CD4-positive, alpha-beta T cell (primary cell): ENCODE results near the gene ADGRL3. TPM values are rescaled to one million over a fixed set of nuclear protein-coding genes. Genes with fewer than 3 reads are reported as not detected.

Source experiments
- ATAC-seq: fragments of 200-7000 bp; cut with Tn5 transposase; one replicate; pipeline ENCODE4 v1.10.0; 2022; ENCODE audit warnings: mild to moderate bottlenecking; ENCODE audit not compliant: poor library complexity
- CTCF ChIA-PET: fragments of 350-600 bp; sonication (Branson Sonifier 250); formaldehyde crosslinking; loops from one replicate; lab custom pipeline; 2021; ENCODE audit warnings: antibody characterized with exemption, inconsistent platforms; lab: Charles Lee
- POLR2A ChIA-PET: fragments of 350-600 bp; sonication (Branson Sonifier 250); formaldehyde crosslinking; loops from one replicate; lab custom pipeline; 2021; ENCODE audit warnings: antibody characterized with exemption, inconsistent platforms; lab: Charles Lee
- DNase-seq, 14 experiments: peaks; one replicate each; pipeline ENCODE4 v3.0.0-alpha.2; 2013 to 2020; ENCODE audit warnings: mixed read lengths in 2 of 14
- H3K27ac ChIP-seq, 2 donors: one replicate each; pipeline versions ENCODE4 v1.5.1 to v1.7.0; 2013; ENCODE audit warnings: low read length in 2 of 2, low read depth in 1 of 2, mild to moderate bottlenecking in 1 of 2
- H3K27me3 ChIP-seq, 2 experiments: 1 replicate in 1 of 2; 2 replicates in 1 of 2; pipeline versions ENCODE4 v1.6.1 to v1.7.0; 2013; ENCODE audit warnings: low read length in 2 of 2, control low read depth in 1 of 2, mild to moderate bottlenecking in 1 of 2, moderate library complexity in 1 of 2; ENCODE audit not compliant: insufficient read depth in 2 of 2, control insufficient read depth in 1 of 2
- H3K36me3 ChIP-seq: one replicate; pipeline ENCODE4 v1.6.1; 2013; ENCODE audit warnings: low read length, control low read depth; ENCODE audit not compliant: insufficient read depth
- H3K4me1 ChIP-seq: one replicate; pipeline ENCODE4 v1.6.1; 2013; ENCODE audit warnings: low read length, control low read depth; ENCODE audit not compliant: insufficient read depth
- H3K4me3 ChIP-seq: one replicate; pipeline ENCODE4 v1.5.1; 2013; ENCODE audit warnings: mild to moderate bottlenecking, low read length, moderate library complexity
- H3K9me3 ChIP-seq, 2 experiments: 1 replicate in 1 of 2; 2 replicates in 1 of 2; pipeline versions ENCODE4 v1.6.1 to v1.7.0; 2013; ENCODE audit warnings: low read length in 2 of 2, mild to moderate bottlenecking in 2 of 2, control low read depth in 1 of 2, moderate library complexity in 1 of 2; ENCODE audit not compliant: control insufficient read depth in 1 of 2, insufficient read depth in 1 of 2
- H3K27ac Mint-ChIP-seq: one replicate; pipeline ENCODE4 v1.8.0; 2020; ENCODE audit warnings: mixed read lengths
- H3K27me3 Mint-ChIP-seq: one replicate; pipeline ENCODE4 v1.8.0; 2021; ENCODE audit warnings: mixed read lengths
- H3K36me3 Mint-ChIP-seq: one replicate; pipeline ENCODE4 v1.8.0; 2021; ENCODE audit warnings: low read depth, mixed read lengths
- H3K4me1 Mint-ChIP-seq: one replicate; pipeline ENCODE4 v1.8.0; 2021; ENCODE audit warnings: low read depth, mixed read lengths
- H3K4me3 Mint-ChIP-seq: one replicate; pipeline ENCODE4 v1.8.0; 2020; ENCODE audit warnings: mild to moderate bottlenecking, mixed read lengths
- H3K9me3 Mint-ChIP-seq: one replicate; pipeline ENCODE4 v1.8.0; 2020; ENCODE audit warnings: mixed read lengths
- CTCF ChIP-seq: fragments of 200-600 bp; IDR thresholded peaks from one replicate; pipeline ENCODE4 v1.8.0; 2022; ENCODE audit warnings: antibody characterized with exemption, mild to moderate bottlenecking
- intact Hi-C, 2 experiments: fragments of 100-400 bp; cut with DNase I in 1 of 2; cut with micrococcal nuclease in 1 of 2; formaldehyde crosslinking; loops; one replicate each; pipeline versions ENCODE4 v1.15.1 to v1.9.0; 2023 to 2025; cut with DNase I, micrococcal nuclease
- total RNA-seq, 174 experiments: library from RNA in 2 of 174; stranded (reverse) in 2 of 174; gene quantifications; one replicate each; pipeline ENCODE4 v1.2.3 and lab custom pipeline; 2021 to 2026

ADGRL3 gene
- total RNA-seq, 2 experiments from 2014 or later, result not detected

GRCh38 chr4:61812171-61812570, 612.0 kb downstream of the ADGRL3 start:
- Mint-ChIP-seq H3K27me3 (no peaks in the 10 kb centered on the region), H3K4me1 (no peaks in the 10 kb centered on the region)

GRCh38 chr4:61817071-61817470, 616.9 kb downstream of the ADGRL3 start:
- Mint-ChIP-seq H3K4me1 (no peaks in the 10 kb centered on the region), H3K27me3 (no peaks in the 10 kb centered on the region), H3K4me3 (no peak overlapping the region), H3K27ac (no peak overlapping the region), H3K9me3 (peaks cover 2% of the 10 kb centered on the region), H3K36me3 (no peaks in the 10 kb centered on the region)
- DNase-seq, result no peak
- ATAC-seq, result no peak
- Histone ChIP-seq H3K27me3 (no peaks in the 10 kb centered on the region), H3K4me3 (no peak overlapping the region), H3K27ac (no peak overlapping the region), H3K36me3 (no peaks in the 10 kb centered on the region), H3K9me3 (peaks cover 4 to 9% of the 10 kb centered on the region in 2 experiments), H3K4me1 (no peaks in the 10 kb centered on the region)
- intact Hi-C loops, result no loop called here
- ChIA-PET CTCF (no interaction called here), POLR2A (no interaction called here)
- TF ChIP-seq CTCF, result no peak

More at GRCh38 chr4:61812171-61812570, 612.0 kb downstream of the ADGRL3 start:
- Mint-ChIP-seq H3K27ac (no peak overlapping the region), H3K4me3 (no peak overlapping the region), H3K36me3 (no peaks in the 10 kb centered on the region), H3K9me3 (peaks cover 3% of the 10 kb centered on the region)
- Histone ChIP-seq H3K9me3 (peaks cover 0 to 8% of the 10 kb centered on the region in 2 experiments), H3K27me3 (no peaks in the 10 kb centered on the region), H3K4me3 (no peak overlapping the region), H3K4me1 (no peaks in the 10 kb centered on the region), H3K36me3 (no peaks in the 10 kb centered on the region), H3K27ac (no peak overlapping the region)
- ATAC-seq (no peak), DNase-seq (no peak)
- no peak for TF ChIP-seq CTCF
- POLR2A ChIA-PET, result no interaction called here
- intact Hi-C loops, result no loop called here
- CTCF ChIA-PET, result no interaction called here

- Histone ChIP-seq H3K9me3 (peaks cover 4 to 12% of the 10 kb centered on the region in 2 experiments), H3K4me1 (no peaks in the 10 kb centered on the region), H3K27ac (no peak overlapping the region), H3K4me3 (no peak overlapping the region), H3K36me3 (no peaks in the 10 kb centered on the region), H3K27me3 (no peaks in the 10 kb centered on the region)
- peaks cover 2% of the 10 kb centered on the region for H3K9me3 Mint-ChIP-seq
- POLR2A ChIA-PET, result no interaction called here
- no peak for ATAC-seq
- TF ChIP-seq CTCF, result no peak
- intact Hi-C loops, result no loop called here
- no peaks in the 10 kb centered on the region for H3K27me3 Mint-ChIP-seq
- no peak overlapping the region for H3K27ac Mint-ChIP-seq
- H3K4me1 Mint-ChIP-seq, result no peaks in the 10 kb centered on the region
- no peak for DNase-seq
- CTCF ChIA-PET, result no interaction called here
- no peaks in the 10 kb centered on the region for H3K36me3 Mint-ChIP-seq
- H3K4me3 Mint-ChIP-seq, result no peak overlapping the region
Observed at GRCh38 chr4:61820136-61820535, 620.0 kb downstream of the ADGRL3 start.
